ENCODE measurements around the gene FAM193B. TPM values are rescaled to one million over a fixed set of nuclear protein-coding genes. Genes with fewer than 3 reads are reported as not detected.

FAM193B gene
- total RNA-seq, 1 donor from 2014 or later, result 79.1 TPM

DNA sequence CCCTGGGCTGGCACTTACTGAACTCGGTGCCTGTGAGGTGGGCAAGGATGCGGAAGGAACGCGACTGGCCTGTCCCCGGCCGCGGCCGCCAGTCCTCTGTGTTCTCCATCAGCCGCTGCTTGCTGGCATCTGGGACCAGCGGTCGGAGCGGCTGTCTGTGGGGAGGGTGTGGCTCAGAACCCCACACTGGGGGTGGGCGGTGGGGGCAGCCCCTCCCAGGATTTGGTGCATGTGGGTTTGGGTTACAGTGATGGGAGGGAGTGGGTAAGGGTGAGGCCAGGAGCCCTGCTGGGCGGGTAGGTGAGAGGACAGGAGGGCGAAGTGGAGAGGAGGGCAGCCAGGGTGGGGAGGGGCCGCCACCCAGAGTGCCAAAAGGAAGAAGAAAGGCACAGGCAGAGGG, 63.4 kb downstream of the FAM193B start:
- H3K9me3 Mint-ChIP-seq (ENCODE audit: low read depth), result no peaks in the 10 kb centered on the region
- TF ChIP-seq, protein P1, sequence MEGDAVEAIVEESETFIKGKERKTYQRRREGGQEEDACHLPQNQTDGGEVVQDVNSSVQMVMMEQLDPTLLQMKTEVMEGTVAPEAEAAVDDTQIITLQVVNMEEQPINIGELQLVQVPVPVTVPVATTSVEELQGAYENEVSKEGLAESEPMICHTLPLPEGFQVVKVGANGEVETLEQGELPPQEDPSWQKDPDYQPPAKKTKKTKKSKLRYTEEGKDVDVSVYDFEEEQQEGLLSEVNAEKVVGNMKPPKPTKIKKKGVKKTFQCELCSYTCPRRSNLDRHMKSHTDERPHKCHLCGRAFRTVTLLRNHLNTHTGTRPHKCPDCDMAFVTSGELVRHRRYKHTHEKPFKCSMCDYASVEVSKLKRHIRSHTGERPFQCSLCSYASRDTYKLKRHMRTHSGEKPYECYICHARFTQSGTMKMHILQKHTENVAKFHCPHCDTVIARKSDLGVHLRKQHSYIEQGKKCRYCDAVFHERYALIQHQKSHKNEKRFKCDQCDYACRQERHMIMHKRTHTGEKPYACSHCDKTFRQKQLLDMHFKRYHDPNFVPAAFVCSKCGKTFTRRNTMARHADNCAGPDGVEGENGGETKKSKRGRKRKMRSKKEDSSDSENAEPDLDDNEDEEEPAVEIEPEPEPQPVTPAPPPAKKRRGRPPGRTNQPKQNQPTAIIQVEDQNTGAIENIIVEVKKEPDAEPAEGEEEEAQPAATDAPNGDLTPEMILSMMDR (IDR thresholded peaks at IDR 0.05), result no peak
- peaks cover 73% of the 10 kb centered on the region for H3K4me1 Mint-ChIP-seq (ENCODE audit: low read depth)
- peak overlapping the region; percentile 50 for H3K4me3 Mint-ChIP-seq (ENCODE audit: unreplicated experiment)
- H3K27me3 Mint-ChIP-seq (ENCODE audit: low read depth), result no peaks in the 10 kb centered on the region
- H3K36me3 Mint-ChIP-seq (ENCODE audit: low read depth), result peaks cover 40% of the 10 kb centered on the region
- DNase-seq (ENCODE audit: low spot score), result no peak
- H3K27ac Mint-ChIP-seq (ENCODE audit: unreplicated experiment), result peak overlapping the region; percentile 83

DNA sequence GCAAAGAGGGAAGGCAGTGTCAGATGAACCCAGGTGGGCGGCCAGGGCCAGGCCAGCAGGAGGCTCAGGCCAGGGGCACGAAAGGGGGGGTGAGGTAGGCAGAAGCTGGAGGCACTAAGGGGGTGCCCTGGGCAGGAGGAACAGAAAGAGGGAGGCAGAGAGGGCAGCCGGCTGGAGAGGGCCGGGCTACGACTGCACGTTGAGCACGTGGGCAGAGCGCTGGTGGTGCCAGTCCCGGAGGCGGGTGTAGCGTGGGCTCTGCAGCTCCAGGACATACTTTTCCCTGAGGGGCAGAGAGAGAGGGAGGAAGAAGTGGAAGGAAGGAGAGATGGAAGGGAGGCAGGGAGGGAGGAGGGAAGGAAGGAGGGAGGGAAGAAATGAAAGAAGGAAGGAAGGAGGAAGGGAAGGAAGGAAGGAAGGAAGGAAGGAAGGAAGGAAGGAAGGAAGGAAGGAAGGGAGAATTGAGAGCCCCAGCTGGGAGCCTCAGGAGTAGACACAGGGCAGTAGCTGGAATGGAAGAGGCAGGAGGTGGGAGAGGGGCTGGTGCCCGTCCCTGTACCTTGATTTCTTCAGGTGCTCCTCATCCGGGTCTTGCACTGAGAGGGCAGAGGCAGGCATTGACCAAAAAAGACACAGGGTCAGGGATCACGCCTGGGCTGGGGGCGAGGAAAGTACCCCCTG, 63.9 kb downstream of the FAM193B start:
- Mint-ChIP-seq H3K36me3 (ENCODE audit: low read depth) (peaks cover 43% of the 10 kb centered on the region), H3K4me1 (ENCODE audit: low read depth) (peaks cover 73% of the 10 kb centered on the region), H3K9me3 (ENCODE audit: low read depth) (no peaks in the 10 kb centered on the region), H3K4me3 (ENCODE audit: unreplicated experiment) (peak overlapping the region; percentile 41), H3K27ac (ENCODE audit: unreplicated experiment) (peak overlapping the region; percentile 83), H3K27me3 (ENCODE audit: low read depth) (no peaks in the 10 kb centered on the region)
- DNase-seq (ENCODE audit: low spot score), result no peak
- TF ChIP-seq, protein P1 (IDR thresholded peaks at IDR 0.05), result no peak

DNA sequence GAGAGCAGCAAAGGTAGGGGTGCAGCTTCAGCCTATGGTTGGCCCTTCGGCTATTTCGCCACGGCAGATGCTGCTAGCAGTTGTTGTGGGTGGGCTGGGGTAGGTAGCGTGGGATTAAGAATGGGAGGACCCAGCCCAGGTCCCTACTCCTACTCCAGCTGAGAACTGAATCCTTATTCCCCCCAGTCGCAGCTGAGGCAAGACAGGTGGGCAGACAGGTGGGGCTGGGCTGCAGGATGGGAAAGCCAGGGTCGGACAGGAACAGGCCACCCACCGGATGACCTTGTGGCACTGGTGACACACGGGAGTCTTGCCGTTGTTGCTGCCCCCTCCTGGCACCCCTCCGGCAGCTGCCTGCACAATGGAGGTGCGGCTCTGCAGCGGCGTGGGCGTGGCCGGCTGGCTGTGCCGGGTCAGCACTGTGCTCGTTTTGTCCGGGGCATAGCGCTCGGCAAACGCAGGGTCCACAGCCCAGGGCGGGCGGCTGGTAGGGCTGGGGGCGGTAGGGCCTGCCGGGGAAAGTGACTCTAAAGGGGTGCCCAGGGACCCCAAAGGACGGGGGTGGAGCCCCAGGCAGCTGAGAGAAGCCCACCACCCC, 65.1 kb downstream of the FAM193B start:
- peak overlapping the region; percentile 77 for H3K27ac Mint-ChIP-seq (ENCODE audit: unreplicated experiment)
- H3K4me1 Mint-ChIP-seq (ENCODE audit: low read depth), result peaks cover 75% of the 10 kb centered on the region
- no peaks in the 10 kb centered on the region for H3K27me3 Mint-ChIP-seq (ENCODE audit: low read depth)
- no peak overlapping the region for H3K4me3 Mint-ChIP-seq (ENCODE audit: unreplicated experiment)
- DNase-seq (ENCODE audit: low spot score), result no peak
- TF ChIP-seq, protein P1 (IDR thresholded peaks at IDR 0.05), result peak; percentile 40
- H3K36me3 Mint-ChIP-seq (ENCODE audit: low read depth), result peaks cover 54% of the 10 kb centered on the region
- no peaks in the 10 kb centered on the region for H3K9me3 Mint-ChIP-seq (ENCODE audit: low read depth)

DNA sequence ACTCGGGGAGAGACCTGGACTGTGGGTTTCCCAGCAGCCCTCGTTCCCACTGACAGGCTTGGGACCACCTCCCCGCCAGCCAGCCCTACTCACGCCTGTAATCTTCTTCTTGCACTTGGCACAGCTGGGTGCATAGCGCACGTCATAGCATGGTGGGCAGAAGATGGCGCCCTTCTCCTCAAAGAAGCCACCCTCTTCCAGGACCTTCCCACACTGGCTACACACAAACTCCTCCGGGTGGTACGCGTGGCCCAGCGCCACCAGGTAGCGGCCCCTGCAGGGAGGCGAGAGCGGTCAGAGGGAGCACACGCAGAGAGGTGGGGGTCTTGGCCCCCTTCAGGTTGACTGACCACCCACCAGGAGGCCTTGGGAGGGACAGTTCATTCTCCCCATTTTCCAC, 66.4 kb downstream of the FAM193B start:
- peaks cover 74% of the 10 kb centered on the region for H3K4me1 Mint-ChIP-seq (ENCODE audit: low read depth)
- H3K27ac Mint-ChIP-seq (ENCODE audit: unreplicated experiment), result peak overlapping the region; percentile 41
- peaks cover 60% of the 10 kb centered on the region for H3K36me3 Mint-ChIP-seq (ENCODE audit: low read depth)
- no peak for DNase-seq (ENCODE audit: low spot score)
- TF ChIP-seq, protein P1 (IDR thresholded peaks at IDR 0.05), result peak; percentile 33
- H3K27me3 Mint-ChIP-seq (ENCODE audit: low read depth), result no peaks in the 10 kb centered on the region
- H3K9me3 Mint-ChIP-seq (ENCODE audit: low read depth), result no peaks in the 10 kb centered on the region
- H3K4me3 Mint-ChIP-seq (ENCODE audit: unreplicated experiment), result no peak overlapping the region

DNA sequence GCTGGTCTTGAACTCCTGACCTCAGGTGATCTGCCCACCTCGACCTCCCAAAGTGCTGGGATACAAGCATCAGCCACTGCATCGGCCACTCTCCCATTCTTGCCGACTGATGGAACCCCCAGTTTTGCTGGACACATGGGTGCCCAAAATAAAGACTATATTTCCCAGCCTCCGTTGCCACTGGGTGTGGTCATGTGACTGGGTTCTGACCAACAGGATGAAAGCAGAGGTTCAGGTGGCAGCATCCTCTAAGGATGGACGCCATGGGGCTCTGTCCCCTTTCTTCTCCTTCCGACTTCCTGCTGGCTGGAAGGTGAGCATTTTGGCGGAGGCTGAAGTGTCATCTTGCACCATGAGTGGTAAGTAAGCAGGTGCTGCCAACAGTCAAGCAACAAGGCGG, 67.2 kb downstream of the FAM193B start:
- H3K36me3 Mint-ChIP-seq (ENCODE audit: low read depth), result peaks cover 61% of the 10 kb centered on the region
- H3K9me3 Mint-ChIP-seq (ENCODE audit: low read depth), result no peaks in the 10 kb centered on the region
- TF ChIP-seq, protein P1 (IDR thresholded peaks at IDR 0.05), result no peak
- no peaks in the 10 kb centered on the region for H3K27me3 Mint-ChIP-seq (ENCODE audit: low read depth)
- H3K4me1 Mint-ChIP-seq (ENCODE audit: low read depth), result peaks cover 74% of the 10 kb centered on the region
- peak overlapping the region; percentile 83 for H3K27ac Mint-ChIP-seq (ENCODE audit: unreplicated experiment)
- DNase-seq (ENCODE audit: low spot score), result no peak
- no peak overlapping the region for H3K4me3 Mint-ChIP-seq (ENCODE audit: unreplicated experiment)
